Keratinocyte (primary cell): Measurements from ENCODE around the gene MOCS1.

Experiments
- CTCF ChIP-seq, 3 experiments: IDR thresholded peaks in 1 of 3; conservative IDR thresholded peaks in 1 of 3; optimal IDR thresholded peaks in 1 of 3; 2 replicates in 2 of 3; 3 replicates in 1 of 3; pipeline versions ENCODE3 to v1.5.1; 2011; ENCODE audit warnings: low read length in 3 of 3, mild to moderate bottlenecking in 3 of 3, moderate library complexity in 2 of 3, control low read depth in 1 of 3, inconsistent platforms in 1 of 3; ENCODE audit not compliant: insufficient read depth in 2 of 3; ENCODE audit errors: extremely low read depth in 1 of 3
- EZH2 ChIP-seq: IDR thresholded peaks from one replicate; pipeline ENCODE4 v1.6.1; 2012; ENCODE audit warnings: inconsistent platforms, mild to moderate bottlenecking, low read length, moderate library complexity

- TF ChIP-seq CTCF (optimal IDR thresholded peaks at IDR 0.05 in 1 of 3, IDR thresholded peaks at IDR 0.05 in 1 of 3, conservative IDR thresholded peaks at IDR 0.05 in 1 of 3; ENCODE audit: extremely low read depth in 1 of 3, insufficient read depth in 2 of 3, low read length in 3 of 3) (no peak), EZH2 (no peak)
Observed at GRCh38 chr6:39926668-39927067, 7.6 kb downstream of the MOCS1 start.
